AG20443 (cell line): ENCODE measurements around the gene RAD9A.

Experiments used
- DNase-seq: peaks from one replicate; pipeline ENCODE4 v3.0.0; 2012; ENCODE audit warnings: low spot score, mixed read lengths

Gene RAD9A

DNA sequence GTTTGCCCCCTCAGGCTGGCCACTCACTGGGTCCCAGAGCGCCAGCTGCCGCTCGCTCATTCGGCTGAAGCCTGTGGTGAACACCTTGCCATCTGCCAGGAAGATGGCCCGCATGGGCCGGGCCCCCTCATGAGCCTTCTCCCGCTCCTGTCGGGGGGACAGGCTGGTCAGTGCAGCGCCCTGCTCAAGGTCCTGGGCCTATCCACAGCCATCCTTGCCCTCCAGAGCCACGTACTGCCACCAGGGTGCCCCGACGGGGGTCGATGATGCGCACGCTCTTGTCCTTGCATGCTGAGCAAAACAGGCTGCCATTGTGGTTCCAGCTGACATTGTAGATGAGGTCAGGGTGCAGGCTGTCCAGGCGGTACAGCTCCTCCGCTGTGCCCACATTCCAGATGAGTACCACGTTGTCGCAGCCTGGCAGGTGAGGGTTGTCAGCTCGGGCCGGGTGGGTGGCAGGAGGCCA lies 49.3 kb downstream of the RAD9A start:
- DNase-seq: no peak

DNA sequence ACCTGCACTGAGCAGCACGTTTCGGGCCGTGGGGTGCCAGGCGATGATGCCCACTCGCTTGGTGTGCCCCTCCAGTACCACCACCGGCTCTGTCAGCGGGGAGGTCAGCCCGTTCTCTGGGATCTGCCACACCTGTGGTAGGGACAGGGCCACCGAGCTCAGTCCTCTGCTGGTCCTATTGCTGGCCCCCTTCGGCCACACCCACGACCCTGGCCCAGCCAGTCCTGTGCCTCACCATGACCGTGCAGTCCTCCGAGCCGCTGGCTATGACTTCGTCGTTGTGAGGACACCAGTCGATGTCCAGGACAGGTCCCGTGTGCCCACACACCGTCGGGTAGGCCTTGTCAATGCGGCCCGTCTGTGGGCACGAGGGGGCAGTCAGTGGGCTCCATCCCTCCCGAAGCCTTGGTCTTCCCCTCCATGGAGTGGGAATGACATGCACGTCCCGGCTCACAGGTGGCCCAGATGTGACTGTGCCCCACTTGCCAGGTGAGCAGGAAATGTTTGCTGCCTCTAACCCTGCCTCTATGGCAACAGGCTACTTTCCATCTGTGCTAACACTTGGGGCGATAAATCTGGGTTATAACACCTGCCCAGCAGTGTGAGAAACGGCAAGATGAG lies 50.1 kb downstream of the RAD9A start:
- DNase-seq: no peak

DNA sequence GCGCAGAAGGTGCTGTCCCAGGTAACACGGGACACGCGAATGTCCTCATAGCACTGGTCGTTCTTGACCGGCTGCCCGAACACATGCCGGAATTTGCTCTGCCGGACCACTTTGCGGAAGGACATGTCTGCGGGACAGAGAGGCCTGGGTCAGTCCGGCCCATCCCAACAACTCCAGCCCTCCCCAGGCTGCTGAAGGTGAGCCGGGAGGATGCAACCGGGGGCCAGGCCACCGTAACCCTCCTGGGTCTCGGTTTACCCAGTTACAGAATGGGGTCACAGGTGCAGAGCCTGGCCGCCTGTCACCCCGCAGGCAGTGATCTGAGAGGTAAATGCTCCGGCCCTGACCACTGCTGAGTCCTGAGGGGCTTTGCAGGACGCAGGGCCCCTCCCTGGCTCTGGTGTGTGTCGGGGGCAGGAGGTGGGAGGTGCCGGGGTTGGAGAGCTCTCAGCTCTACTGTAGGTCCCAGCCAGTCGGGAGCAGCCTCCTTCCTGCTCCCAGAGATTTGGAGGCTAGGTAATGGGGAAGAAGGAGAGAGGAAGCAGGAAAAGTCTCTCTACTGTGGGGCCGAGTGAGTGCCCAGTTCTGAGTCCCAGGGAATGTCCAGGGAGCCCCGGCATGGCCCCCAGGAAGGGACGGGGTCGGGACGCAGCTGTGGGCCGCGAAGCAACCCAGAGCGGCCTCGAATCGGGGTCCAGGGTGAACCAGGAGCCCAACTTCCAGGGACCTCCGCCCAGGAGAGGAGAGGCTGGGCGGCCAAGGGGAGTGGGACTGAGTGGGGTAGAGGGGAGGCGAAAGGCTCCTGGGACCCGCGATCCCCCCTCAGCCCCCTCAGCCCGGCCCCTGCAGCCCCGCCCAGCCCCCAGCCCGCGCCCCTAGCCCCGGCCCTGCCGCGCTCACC lies 51.0 kb downstream of the RAD9A start:
- peak; percentile 34 for DNase-seq

DNA sequence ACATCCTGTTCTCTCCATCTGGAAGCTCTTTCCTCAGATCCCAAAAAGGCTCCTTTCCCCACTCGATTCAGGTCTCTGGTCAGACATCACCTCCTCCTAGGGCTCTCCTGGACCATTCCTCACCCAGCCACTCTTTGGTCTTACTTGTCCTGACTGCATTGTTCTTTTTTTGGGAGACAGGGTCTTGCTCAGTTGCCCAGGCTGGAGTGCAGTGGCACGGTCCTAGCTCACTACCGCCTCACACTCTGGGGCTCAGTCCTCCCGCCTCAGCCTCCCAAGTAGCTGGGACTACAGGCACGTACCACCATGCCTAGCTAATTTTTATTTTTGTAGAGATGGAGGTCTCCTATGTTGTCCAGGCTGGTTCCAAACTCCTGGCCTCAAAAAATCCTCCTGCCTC lies 53.7 kb downstream of the RAD9A start:
- DNase-seq: no peak
